Hepatocyte (in vitro differentiated cells): Measurements from ENCODE around the gene ECSIT.

Source experiments
- EZH2 ChIP-seq: fragments of 200-600 bp; sonication (generic); IDR thresholded peaks from 2 replicates; pipeline ENCODE4 v1.6.1; 2016; ENCODE audit warnings: antibody characterized with exemption, mild to moderate bottlenecking, borderline replicate concordance
- EZH2phosphoT487 ChIP-seq: fragments of 200-600 bp; sonication (generic); IDR thresholded peaks from one replicate; pipeline ENCODE4 v1.6.1; 2018; ENCODE audit warnings: antibody characterized with exemption, mild to moderate bottlenecking, low read depth, moderate library complexity; ENCODE audit not compliant: unreplicated experiment, severe bottlenecking
- TF ChIP-seq, protein P1 (sequence below): fragments of 200-600 bp; sonication (generic); IDR thresholded peaks from 2 replicates; pipeline ENCODE4 v1.5.1; 2016; ENCODE audit warnings: antibody characterized with exemption, mild to moderate bottlenecking; ENCODE audit not compliant: poor library complexity

DNA sequence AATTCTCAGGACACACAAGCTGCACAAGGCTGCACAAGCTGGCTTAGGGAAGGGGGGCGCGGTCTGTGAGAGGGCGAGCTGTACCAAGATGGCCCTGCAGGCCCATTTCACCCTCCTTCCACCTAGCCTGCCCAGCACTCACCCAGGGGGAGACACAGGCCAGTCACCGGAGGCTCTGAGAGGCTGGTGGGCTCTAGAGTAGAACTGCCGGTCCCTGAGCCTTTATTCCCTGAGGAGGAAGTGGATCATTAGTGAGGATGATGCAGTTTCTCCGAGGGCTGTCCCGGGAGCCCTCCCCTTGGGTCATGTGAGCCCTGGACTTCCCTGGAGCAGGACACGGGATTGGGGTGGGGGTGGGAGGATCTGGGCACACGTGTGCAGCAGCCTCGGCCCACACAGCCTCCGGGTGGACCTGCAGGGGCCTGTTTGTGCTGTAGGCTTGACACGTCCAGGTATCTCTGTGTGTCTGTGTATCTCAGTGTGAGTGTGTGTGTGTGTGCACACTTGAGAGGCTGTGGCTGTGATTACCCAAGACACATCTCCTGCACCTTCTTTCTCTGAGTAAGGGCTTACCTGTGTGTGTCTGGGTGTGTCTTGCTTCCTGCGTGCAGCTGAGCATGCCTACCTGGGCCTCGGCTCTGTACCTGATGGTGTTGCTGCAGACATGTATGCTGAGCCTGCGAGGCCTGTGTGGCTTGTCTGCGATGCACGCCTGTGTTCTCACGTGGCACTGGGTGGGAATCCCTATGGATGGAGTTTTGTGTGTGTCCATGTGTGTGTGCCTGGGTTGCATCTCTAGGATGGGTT lies 48.7 kb upstream of the ECSIT start, which contains the start of gene ACP5:
- TF ChIP-seq, protein P1, sequence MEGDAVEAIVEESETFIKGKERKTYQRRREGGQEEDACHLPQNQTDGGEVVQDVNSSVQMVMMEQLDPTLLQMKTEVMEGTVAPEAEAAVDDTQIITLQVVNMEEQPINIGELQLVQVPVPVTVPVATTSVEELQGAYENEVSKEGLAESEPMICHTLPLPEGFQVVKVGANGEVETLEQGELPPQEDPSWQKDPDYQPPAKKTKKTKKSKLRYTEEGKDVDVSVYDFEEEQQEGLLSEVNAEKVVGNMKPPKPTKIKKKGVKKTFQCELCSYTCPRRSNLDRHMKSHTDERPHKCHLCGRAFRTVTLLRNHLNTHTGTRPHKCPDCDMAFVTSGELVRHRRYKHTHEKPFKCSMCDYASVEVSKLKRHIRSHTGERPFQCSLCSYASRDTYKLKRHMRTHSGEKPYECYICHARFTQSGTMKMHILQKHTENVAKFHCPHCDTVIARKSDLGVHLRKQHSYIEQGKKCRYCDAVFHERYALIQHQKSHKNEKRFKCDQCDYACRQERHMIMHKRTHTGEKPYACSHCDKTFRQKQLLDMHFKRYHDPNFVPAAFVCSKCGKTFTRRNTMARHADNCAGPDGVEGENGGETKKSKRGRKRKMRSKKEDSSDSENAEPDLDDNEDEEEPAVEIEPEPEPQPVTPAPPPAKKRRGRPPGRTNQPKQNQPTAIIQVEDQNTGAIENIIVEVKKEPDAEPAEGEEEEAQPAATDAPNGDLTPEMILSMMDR = no peak
- no peak for TF ChIP-seq EZH2phosphoT487
- no peak for TF ChIP-seq EZH2
